T1000 (cell line): ENCODE results near the gene CTDP1.

Source experiments
- DNase-seq: peaks from one replicate; lab custom pipeline; 2025; ENCODE audit warnings: mixed read lengths; lab: John Stamatoyannopoulos, UW

CTDP1 gene

DNA sequence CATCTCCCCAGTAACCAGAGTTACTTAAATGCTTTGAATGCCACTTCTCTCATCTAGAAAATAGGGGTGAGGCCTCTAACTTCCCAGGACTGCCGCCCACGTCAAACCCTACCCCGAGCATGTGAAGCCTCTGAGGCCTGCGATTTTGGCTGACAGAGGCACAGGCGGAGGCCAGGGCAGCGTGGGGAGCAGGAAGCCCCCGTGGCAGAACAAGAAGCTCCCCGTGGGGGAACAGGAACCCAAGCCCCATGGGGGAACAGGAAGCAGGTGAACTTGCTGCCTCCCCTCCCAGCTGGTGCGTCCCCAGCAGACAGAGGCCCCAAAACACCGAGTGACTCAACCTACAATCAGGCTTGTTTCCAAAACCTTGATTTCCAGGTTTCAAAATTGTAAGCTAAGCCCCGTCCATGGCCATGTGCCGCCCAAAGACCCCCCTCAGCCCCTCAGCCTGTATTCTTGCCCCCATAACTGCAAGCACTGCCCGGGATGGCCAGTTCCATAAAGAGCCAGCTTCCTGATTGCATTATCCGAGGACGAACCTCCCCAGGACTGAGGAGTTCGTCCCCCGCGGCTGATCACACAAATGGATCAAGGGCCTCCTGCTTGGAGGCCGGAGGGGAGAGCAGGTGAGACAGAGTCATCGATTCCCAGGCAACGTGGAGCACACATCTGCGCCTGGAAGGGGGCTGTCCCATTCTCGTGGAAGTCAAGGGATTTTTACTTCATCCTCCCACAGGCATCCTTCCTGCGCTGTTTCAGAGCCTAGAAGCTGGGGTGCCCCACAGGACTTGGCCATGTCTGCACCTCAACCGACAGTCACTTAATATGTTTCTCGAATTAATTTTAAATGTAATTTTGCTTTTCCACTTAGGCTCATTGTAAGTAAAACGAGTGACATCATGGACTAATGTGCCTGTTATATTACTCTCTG, 36.3 kb upstream of the CTDP1 start:
- DNase-seq: no peak

GRCh38 chr18:79644006-79644665, 35.5 kb upstream of the CTDP1 start:
- no peak for DNase-seq

GRCh38 chr18:79644666-79645057, 34.9 kb upstream of the CTDP1 start:
- no peak for DNase-seq

DNA sequence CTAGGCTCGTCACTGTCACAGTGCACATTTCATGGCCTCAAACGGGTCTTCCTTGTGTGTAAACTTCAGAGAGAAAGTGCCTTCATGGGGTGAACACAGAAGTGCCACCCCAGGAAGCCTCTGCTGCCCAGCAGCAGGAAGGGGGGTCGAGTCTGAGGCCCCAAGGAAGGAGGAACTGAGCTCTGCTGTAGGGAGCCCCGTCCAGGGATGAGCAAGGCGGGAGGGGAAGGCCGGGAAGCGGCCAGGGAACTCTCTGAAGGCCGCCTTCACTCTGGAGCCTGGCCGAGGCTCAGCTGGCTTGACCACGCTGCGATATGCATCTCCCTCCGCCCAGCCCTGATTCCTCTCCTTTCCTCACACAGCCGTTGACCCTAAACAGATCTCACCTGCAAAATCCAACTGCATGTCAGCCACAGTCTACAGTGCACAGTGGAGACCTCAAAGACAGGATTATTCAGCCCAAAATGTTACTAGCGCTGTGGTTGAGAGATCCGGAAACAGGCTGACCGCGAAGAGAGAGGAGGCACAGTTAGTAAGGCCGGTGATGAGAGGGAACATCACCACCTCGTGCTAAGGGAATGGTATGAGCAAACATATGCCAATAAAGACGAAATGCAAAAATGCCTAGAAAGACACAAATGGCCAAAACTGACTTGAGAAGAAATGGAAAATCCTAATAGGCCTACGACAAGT, 34.2 kb upstream of the CTDP1 start:
- DNase-seq: no peak

DNA sequence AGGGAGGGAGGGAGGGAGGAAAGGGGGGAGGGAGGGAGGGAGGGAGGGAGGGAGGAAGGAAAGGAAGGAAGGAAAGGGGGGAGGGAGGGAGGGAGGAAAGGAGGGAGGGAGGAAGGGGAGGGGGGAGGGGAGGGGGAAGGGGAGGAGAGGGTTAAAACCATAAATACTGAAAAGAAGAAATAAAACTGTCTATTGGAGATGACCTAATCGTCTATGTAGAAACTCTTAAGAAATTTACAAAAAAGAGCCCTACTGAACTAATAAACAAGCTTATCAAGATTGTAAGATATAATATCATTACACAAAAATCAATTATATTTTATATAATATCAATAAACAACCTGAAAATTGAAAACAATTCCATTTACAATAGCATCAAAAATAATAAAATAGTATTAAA, 32.3 kb upstream of the CTDP1 start:
- no peak for DNase-seq

GRCh38 chr18:79650959-79651358, 28.6 kb upstream of the CTDP1 start:
- DNase-seq: no peak

DNA sequence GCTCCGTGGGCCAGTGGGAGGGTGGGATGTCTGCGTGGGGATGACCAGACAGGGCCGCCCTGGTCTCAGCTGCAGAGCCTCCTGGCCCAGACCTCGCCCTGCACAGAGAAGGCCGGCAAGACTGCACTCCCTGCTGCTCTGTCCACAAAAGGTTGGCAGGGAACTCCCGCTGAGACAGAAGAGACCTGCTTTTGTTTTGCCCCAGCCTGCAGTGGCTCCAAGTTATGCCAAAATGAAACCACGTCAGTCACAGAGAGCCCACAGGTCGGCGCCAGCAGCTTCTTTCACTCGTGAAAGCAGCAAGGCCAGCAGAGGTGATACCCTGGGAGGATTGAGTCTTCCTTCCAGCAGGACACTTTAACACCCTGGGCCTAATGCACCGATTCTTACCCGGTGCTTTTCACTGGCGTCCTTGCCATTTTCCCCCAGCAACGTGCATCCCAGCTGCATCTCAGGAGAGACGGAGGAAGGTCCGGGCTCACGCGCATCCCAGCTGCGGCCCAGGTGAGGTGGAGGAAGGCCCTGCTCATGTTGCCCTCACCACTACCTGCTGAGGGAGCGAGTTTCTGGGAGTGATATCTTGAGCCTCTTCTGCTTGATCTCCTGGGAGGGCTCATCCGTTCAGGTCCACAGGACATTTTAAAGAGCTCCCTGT, 22.1 kb upstream of the CTDP1 start:
- DNase-seq: no peak

DNA sequence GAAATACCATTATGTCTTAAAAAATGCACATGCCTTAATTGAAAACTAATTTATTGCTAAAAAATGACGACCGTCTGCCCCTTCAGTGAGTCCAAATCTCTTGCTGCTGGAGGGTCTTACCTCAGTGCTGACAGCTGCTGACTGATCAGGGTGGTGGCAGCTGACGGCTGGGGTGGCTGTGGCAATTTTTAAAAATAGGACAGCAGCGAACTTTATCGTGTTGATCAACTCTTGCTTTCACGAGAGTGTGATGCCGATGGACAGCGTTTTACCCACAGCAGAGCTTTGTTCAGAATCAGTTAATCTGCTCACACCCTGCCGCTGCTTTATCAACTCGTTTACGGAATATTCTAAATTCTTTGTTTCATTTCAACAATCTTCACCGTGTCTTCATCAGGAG, 21.2 kb upstream of the CTDP1 start:
- no peak for DNase-seq

DNA sequence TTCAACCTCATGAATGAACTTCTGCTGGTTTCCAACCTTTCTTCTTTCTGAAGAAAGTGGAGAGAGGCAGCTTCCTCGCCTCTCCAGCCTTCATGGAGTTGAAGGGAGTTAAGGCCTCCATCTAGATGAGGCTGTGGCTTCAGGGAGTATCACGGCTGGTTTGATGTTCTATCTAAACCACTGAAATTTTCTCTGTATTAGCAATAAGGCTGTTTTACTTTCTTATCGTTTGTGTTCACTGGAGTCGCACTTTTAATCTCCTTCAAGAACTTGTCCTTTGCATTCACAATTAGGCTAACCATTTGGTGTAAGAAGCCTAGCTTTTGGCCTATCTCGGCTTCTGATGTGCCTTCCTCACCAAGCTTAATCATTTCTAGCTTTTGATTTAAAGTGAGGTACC, 19.9 kb upstream of the CTDP1 start:
- DNase-seq: no peak

DNA sequence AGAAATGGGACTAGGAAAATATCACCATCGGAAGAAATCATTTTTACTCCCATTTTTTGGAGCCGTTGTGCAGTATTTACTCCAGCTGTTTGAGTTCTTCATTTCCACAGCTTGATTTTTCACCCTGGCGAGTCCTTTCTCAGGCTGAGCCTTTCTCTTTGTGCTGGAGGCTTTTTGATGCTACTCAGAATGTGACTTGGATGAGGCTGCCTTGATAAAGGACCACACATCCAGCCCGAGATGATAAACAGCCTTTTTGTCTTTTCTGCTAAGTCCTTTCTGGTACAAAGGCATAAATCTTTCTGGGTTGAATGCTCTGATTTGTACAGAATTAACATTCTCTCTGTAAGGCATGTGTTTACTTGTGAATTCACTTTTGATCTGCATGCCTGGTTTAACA, 17.6 kb upstream of the CTDP1 start:
- DNase-seq: no peak

DNA sequence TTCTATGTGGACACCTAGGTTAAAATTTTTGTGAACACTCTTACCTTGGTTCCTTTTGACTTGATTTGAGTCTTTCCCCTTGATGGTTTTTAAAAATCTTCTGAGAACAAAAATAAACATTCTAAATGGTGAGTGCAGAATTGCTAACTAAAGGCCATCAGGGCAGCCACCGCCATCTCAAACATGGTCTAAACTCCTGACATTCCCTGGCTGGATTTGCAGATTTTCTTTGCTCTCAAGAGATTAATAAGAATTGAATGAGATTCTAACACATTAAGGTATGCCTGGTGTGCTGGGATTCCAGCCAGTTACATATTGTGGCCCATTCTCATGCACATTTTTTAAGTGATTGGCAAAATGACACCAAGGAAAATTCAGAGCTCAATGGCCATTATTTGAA, 17.2 kb upstream of the CTDP1 start:
- no peak for DNase-seq

DNA sequence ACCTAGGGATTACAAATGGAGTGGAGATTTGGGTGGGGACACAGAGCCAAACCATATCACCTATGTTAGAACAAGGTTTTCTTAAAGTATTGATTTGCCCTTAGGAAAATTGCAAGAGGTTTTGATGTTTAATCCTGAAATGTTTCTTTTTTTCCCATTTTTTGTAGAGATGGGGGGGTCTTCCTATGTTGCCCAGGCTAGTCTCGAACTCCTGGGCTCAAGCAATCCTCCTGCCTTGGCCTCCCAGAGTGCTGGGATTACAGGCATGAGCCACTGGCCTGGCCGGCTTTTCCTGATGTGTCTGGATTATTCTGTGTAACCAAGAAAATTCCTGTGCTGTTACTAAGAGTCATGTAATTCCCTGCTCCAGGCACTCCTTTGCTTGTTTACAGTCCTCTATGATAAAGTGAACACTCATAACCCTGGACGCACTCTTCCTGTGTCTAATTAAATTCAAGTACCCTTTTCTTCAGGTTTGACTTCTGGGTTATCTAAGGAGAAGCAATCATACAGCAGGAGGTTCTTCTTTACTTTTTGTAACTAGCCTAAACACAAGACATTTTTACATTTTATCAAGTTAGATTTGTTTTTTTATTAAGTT, 15.0 kb upstream of the CTDP1 start:
- DNase-seq: no peak

GRCh38 chr18:79668203-79668602, 11.4 kb upstream of the CTDP1 start:
- DNase-seq: no peak

DNA sequence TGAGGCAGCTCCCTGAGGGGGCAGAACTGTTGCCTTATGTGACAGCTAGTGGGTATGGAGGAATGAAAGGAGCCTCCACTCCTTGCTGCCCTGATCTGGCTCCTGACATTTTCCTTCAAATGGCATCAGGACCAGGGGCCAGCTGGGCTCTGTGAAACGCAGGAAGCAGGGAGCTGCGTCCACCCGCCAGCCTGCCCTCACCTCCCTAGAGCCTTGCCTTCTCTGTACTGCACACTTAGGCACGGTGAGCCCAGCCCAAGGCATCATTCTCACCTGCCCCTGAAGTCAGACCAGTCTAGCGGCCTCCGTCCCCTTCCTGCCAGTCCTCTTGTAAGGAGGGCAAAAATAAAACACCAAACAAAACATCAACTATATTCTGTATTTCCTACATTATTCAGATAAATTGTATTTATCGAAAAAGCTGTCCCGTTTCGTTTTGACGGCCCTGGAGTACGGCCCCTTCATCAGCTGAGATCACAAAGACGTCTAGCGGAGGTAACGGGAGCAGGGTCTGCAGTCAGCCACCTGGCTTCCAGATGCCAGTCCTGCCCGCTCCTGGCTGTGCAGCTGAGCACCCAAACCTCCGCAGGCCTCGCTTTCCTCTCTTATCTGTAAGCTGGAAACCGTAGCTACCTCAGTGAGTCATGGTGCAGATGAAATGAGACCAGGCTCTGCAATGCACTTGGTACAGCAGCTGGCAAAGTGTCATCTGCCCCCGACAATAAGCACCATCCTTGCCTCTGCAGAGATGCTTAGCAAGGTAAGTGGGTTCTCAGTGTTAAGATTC, 6.9 kb upstream of the CTDP1 start:
- DNase-seq: no peak

DNA sequence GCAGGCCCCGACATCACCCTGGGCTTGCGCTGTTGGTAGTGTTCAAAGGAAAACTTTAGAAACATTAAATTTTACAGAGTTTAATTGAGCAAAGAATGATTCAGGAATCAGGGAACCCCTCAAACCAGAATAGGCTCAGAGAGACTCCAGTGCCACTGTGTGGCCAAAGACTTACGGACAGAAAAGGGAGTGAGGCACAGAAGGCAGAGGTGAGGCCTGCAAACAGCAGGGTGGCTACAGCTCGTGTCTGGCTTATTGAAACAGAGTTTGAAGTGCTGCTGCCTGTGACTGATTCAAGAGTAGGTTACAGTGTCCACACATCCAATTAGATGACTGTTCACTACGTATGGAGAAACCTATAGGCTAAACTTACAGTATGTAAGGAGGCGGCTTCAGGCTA, 2.4 kb upstream of the CTDP1 start:
- no peak for DNase-seq

GRCh38 chr18:79677840-79678239, 1.8 kb upstream of the CTDP1 start:
- no peak for DNase-seq

GRCh38 chr18:79678665-79679551, 695 bp upstream of the CTDP1 start:
- DNase-seq: peak; percentile 87

GRCh38 chr18:79680100-79680879, 687 bp downstream of the CTDP1 start:
- DNase-seq: no peak

- DNase-seq: no peak
Observed at GRCh38 chr18:79680891-79681339, 1.3 kb downstream of the CTDP1 start.
